OCI-LY7 (cell line): ENCODE data around the gene VAC14.

Experiments used
- EZH2phosphoT487 ChIP-seq: fragments of 200-600 bp; sonication (generic); IDR thresholded peaks from 2 replicates; pipeline ENCODE4 v1.6.1; 2018; ENCODE audit warnings: low read depth, borderline replicate concordance, mild to moderate bottlenecking, mixed run types, antibody characterized with exemption, low read length, moderate library complexity, mixed read lengths
- TF ChIP-seq, protein P1 (sequence below): fragments of 200-600 bp; sonication (generic); conservative IDR thresholded peaks from 2 replicates; pipeline ENCODE4 v1.5.1; 2014; ENCODE audit warnings: mild to moderate bottlenecking, antibody characterized with exemption, low read length, moderate library complexity, mixed read lengths

DNA sequence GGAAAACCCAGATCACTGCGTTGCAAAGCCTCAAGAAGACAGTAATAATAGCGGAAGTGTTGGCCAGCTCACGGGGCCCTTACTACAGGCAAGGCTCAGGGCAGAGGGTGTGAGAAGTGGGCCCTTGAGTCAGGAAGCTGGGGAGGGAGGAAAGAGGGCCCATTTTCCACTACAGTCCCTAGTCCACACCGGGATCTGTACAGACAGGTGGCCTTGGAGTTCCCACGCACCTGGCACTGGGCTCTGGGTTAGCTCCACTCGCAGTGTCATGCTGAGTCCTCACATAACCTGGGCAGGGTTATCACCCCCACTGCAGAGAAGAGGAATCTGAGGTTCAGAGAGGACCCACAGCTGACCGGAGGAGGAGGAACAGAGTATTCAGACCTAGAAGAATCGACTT lies 98.3 kb downstream of the VAC14 start:
- TF ChIP-seq, protein P1, sequence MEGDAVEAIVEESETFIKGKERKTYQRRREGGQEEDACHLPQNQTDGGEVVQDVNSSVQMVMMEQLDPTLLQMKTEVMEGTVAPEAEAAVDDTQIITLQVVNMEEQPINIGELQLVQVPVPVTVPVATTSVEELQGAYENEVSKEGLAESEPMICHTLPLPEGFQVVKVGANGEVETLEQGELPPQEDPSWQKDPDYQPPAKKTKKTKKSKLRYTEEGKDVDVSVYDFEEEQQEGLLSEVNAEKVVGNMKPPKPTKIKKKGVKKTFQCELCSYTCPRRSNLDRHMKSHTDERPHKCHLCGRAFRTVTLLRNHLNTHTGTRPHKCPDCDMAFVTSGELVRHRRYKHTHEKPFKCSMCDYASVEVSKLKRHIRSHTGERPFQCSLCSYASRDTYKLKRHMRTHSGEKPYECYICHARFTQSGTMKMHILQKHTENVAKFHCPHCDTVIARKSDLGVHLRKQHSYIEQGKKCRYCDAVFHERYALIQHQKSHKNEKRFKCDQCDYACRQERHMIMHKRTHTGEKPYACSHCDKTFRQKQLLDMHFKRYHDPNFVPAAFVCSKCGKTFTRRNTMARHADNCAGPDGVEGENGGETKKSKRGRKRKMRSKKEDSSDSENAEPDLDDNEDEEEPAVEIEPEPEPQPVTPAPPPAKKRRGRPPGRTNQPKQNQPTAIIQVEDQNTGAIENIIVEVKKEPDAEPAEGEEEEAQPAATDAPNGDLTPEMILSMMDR: no peak
- TF ChIP-seq EZH2phosphoT487: no peak
